K562 treated with DMSO at 1 percent for 24 hours (cell line): Measurements from ENCODE around the gene PSMD12. TPM values are rescaled to one million over a fixed set of nuclear protein-coding genes. Genes with fewer than 3 reads are reported as not detected.

Source experiments
- total RNA-seq: library from RNA; unstranded; fragments of 300-600 nt; gene quantifications from 2 replicates; pipeline ENCODE4 v1.2.3, GENCODE V29; 2022; ENCODE audit warnings: low read depth; ENCODE audit not compliant: insufficient read depth

The PSMD12 gene
- 43.3 and 59.3 TPM in 2 replicates for total RNA-seq

DNA sequence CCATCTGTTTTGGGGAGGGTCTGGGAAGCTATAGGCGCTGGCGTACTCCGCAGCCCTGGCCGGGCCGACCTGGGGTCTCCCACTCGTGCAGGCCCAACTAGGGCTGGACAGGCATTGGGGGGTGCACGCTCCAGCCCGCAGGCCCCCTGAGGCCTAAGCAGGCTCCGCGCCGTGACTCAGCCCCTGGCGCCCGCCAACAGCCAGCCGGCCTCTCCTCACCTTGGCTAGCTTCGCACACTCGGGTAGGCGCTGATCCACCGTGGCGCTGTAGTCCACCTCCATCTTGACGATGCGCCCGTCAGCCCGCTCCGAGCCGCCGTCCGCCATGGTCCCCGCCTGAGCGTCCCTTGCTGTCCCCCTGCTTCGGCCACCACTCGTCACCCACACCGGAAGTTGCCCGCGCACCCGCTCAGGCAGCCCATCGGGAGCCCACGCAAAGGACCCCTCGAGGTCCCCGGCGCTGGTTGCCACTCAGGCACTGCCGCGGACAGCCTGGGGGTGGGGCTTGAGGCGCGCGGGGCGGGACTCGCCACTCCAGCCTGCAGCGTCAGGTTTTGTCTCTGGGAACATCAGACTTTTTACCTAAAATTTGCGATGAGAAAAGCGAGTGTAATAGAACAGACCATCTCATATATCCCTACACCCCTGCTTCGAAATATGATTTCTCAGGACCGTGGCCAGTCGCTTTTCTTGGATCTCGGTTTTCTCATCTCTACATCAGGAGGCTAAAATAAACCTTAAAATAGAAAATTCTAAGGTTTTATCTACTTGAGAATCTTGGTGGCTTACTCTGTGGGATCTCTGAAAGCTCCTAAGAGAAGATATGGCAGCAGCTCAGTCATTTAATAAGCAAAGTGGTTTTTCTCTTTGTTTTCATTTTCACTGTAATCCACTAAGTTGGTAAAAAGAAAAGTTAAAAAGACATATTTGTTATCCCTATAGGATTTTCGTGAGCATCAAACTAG lies at the start of gene PSMD12:
TSS of gene PSMD12 (minus strand) at position 385 of the 965 bp plus-strand sequence. CDS start at position 327, 58 bp downstream.

DNA sequence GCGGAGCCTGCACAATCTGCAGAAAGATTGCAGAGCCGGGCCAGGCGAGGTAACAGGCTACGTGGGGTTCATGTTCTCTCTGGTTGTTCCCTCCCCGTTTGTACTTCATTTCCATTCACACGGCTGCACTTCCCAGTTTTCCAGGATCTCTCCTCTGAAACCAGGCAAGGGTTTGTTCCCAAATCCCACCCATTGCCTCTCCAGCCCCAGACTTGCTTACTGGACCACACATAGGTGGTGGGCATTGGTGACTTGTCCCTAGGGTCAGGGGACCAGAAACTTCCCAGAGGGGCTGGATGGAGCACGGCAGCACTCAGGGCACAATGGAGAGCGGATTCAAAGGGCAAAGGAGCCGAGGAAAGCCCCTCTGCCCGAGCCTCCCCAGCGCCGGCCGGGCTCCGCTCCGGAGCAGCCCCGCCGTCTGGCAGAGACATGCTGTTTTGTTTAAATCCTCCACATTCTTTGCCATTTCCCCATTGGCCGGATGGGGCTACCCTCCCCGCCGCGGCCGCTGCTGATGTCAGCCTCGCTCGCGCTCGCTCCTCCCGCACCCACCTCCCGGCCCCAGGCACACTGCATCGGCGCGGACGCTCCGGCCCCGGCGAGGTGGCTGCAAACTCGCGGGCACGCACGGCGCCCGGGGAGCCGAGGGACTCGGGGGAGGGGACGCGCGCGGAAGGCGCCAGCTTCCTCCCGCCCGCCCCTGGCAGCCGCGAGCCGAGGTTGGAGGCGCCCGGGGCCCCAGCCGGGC lies 10.5 kb upstream of the PSMD12 start, which contains the start of gene PITPNC1:
TSS of gene PITPNC1 (plus strand) at position 545 of the 751 bp plus-strand sequence.

Other genes starting within 250 kb of the PSMD12 start
- 5.4 and 7.6 TPM in 2 replicates for gene HELZ, start 121.4 kb downstream of the PSMD12 start, total RNA-seq
- 1.5 and 2.0 TPM in 2 replicates for gene PITPNC1, start 10.7 kb upstream of the PSMD12 start, total RNA-seq